CD14-positive monocyte (primary cell): ENCODE measurements around the gene DLGAP1. TPM values are rescaled to one million over a fixed set of nuclear protein-coding genes. Genes with fewer than 3 reads are reported as not detected.

Experiments used
- DNase-seq, 3 donors: peaks; one replicate each; pipeline ENCODE4 v3.0.0-alpha.2; 2011 to 2022
- H2AFZ ChIP-seq: 2 replicates; pipeline ENCODE4 v1.6.0; 2012; ENCODE audit warnings: mild to moderate bottlenecking, low read depth, low read length, inconsistent platforms; ENCODE audit not compliant: insufficient read depth, poor library complexity, severe bottlenecking
- H3K27ac ChIP-seq, 2 donors: 1 replicate in 1 of 2; 2 replicates in 1 of 2; pipeline ENCODE4 v1.5.1; 2012 to 2013; ENCODE audit warnings: low read length in 2 of 2, control low read depth in 1 of 2, inconsistent platforms in 1 of 2, low read depth in 1 of 2, mild to moderate bottlenecking in 1 of 2
- H3K27me3 ChIP-seq, 2 donors: one replicate each; pipeline versions ENCODE4 v1.6.0 to v1.6.1; 2011 to 2013; ENCODE audit warnings: low read length in 2 of 2; ENCODE audit not compliant: control insufficient read depth in 2 of 2, insufficient read depth in 2 of 2
- H3K36me3 ChIP-seq, 2 donors: replicated peaks in 1 of 2; 1 replicate in 1 of 2; 2 replicates in 1 of 2; pipeline versions ENCODE4 v1.5.1 to v1.6.1; 2012 to 2013; ENCODE audit warnings: low read length in 2 of 2, control low read depth in 1 of 2, inconsistent platforms in 1 of 2, mild to moderate bottlenecking in 1 of 2; ENCODE audit not compliant: insufficient read depth in 2 of 2, control insufficient read depth in 1 of 2
- H3K4me1 ChIP-seq, 2 donors: 1 replicate in 1 of 2; 2 replicates in 1 of 2; pipeline versions ENCODE4 v1.5.1 to v1.6.1; 2012 to 2013; ENCODE audit warnings: low read length in 2 of 2, control low read depth in 1 of 2, inconsistent platforms in 1 of 2, mild to moderate bottlenecking in 1 of 2, moderate library complexity in 1 of 2; ENCODE audit not compliant: insufficient read depth in 2 of 2, control insufficient read depth in 1 of 2
- H3K4me2 ChIP-seq: replicated peaks from 2 replicates; pipeline ENCODE3; 2012; ENCODE audit warnings: low read length, moderate library complexity, mild to moderate bottlenecking; ENCODE audit not compliant: poor library complexity, severe bottlenecking; ENCODE audit errors: extremely low read depth
- H3K4me3 ChIP-seq, 3 experiments: fragments of 200-600 bp in 1 of 3; sonication (generic) in 1 of 3; replicated peaks in 1 of 3; 1 replicate in 2 of 3; 2 replicates in 1 of 3; pipeline ENCODE4 v1.5.1; 2011 to 2013; ENCODE audit warnings: low read length in 3 of 3, mild to moderate bottlenecking in 3 of 3, control low read depth in 2 of 3, low read depth in 2 of 3, inconsistent platforms in 1 of 3, moderate library complexity in 1 of 3
- H3K79me2 ChIP-seq: 2 replicates; pipeline ENCODE4 v1.6.0; 2012; ENCODE audit warnings: mild to moderate bottlenecking, control low read depth, inconsistent platforms, low read length, moderate library complexity; ENCODE audit not compliant: insufficient read depth
- H3K9ac ChIP-seq: 2 replicates; pipeline ENCODE4 v1.6.0; 2017; ENCODE audit warnings: low read length, mild to moderate bottlenecking; ENCODE audit not compliant: insufficient read depth, poor library complexity, severe bottlenecking
- H3K9me3 ChIP-seq, 2 donors: replicated peaks in 1 of 2; 1 replicate in 1 of 2; 2 replicates in 1 of 2; pipeline versions ENCODE4 v1.5.1 to v1.6.1; 2012 to 2013; ENCODE audit warnings: low read length in 2 of 2, control low read depth in 1 of 2; ENCODE audit not compliant: control insufficient read depth in 1 of 2, insufficient read depth in 1 of 2
- H4K20me1 ChIP-seq: 2 replicates; pipeline ENCODE4 v1.6.0; 2012; ENCODE audit warnings: mild to moderate bottlenecking, low read length, control low read depth, moderate library complexity; ENCODE audit not compliant: insufficient read depth
- H3K27ac Mint-ChIP-seq, 7 donors: one replicate each; pipeline ENCODE4 v1.8.0; 2020; ENCODE audit warnings: mild to moderate bottlenecking in 7 of 7, mixed read lengths in 7 of 7, moderate library complexity in 6 of 7, inconsistent platforms in 2 of 7
- H3K27me3 Mint-ChIP-seq, 3 donors: one replicate each; pipeline ENCODE4 v1.8.0; 2021 to 2022; ENCODE audit warnings: low read depth in 3 of 3, mild to moderate bottlenecking in 3 of 3, mixed read lengths in 3 of 3, moderate library complexity in 3 of 3, inconsistent platforms in 1 of 3
- H3K36me3 Mint-ChIP-seq, 2 donors: one replicate each; pipeline ENCODE4 v1.8.0; 2020; ENCODE audit warnings: mixed read lengths in 2 of 2, inconsistent platforms in 1 of 2, mild to moderate bottlenecking in 1 of 2
- H3K4me1 Mint-ChIP-seq: one replicate; pipeline ENCODE4 v1.8.0; 2020; ENCODE audit warnings: mild to moderate bottlenecking, mixed read lengths
- H3K4me3 Mint-ChIP-seq, 2 donors: one replicate each; pipeline ENCODE4 v1.8.0; 2020; ENCODE audit warnings: mild to moderate bottlenecking in 2 of 2, mixed read lengths in 2 of 2, moderate library complexity in 1 of 2
- H3K9me3 Mint-ChIP-seq, 7 donors: one replicate each; pipeline ENCODE4 v1.8.0; 2020 to 2022; ENCODE audit warnings: mixed read lengths in 7 of 7, mild to moderate bottlenecking in 6 of 7, moderate library complexity in 6 of 7, inconsistent platforms in 2 of 7
- CTCF ChIP-seq: fragments of 200-600 bp; IDR thresholded peaks from one replicate; pipeline ENCODE4 v1.8.0; 2022; ENCODE audit warnings: antibody characterized with exemption, mild to moderate bottlenecking
- WGBS: methylation state at CpG from one replicate; pipeline ENCODE4 v1.1.5; 2013; ENCODE audit warnings: missing lambda C conversion rate; ENCODE audit not compliant: insufficient coverage; 5-methylcytosine and 5-hydroxymethylcytosine counted together
- intact Hi-C, 2 donors: fragments of 100-400 bp; cut with micrococcal nuclease; formaldehyde crosslinking; loops; one replicate each; pipeline versions ENCODE4 v1.15.0 to v1.15.1; 2023
- polyA plus RNA-seq, 3 donors: library from polyadenylated mRNA; depleted of rRNA in 1 of 3; unstranded in 2 of 3; stranded (reverse) in 1 of 3; fragments of 300-500 nt in 2 of 3; fragments of >200 nt in 1 of 3; fragmentation: Illumina TruSeq in 2 of 3; gene quantifications; 1 replicate in 2 of 3; 2 replicates in 1 of 3; pipeline ENCODE4 v1.2.3, GENCODE V29; 2012 to 2021

The DLGAP1 gene
- polyA plus RNA-seq, 3 donors, result 0.09 to 0.42 TPM; not detected in 1

- Histone ChIP-seq H3K9me3 (no peaks in the 10 kb centered on the region), H3K9ac (no peak overlapping the region), H2AFZ (no peak overlapping the region), H3K4me3 (no peak overlapping the region), H3K79me2 (no peaks in the 10 kb centered on the region), H3K27me3 (peaks cover 0 to 3% of the 10 kb centered on the region in 2 donors), H4K20me1 (no peaks in the 10 kb centered on the region), H3K27ac (no peak overlapping the region), H3K4me2 (no peak overlapping the region), H3K36me3 (no peaks in the 10 kb centered on the region), H3K4me1 (no peaks in the 10 kb centered on the region)
- 88% methylated on average over 1 of the region's 2 CpGs for WGBS
- Mint-ChIP-seq H3K27me3 (peaks cover 0 to 3% (median 2%) of the 10 kb centered on the region in 3 donors), H3K27ac (no peak overlapping the region), H3K4me3 (no peak overlapping the region), H3K4me1 (no peaks in the 10 kb centered on the region), H3K36me3 (no peaks in the 10 kb centered on the region), H3K9me3 (peaks cover 0 to 6% (median 0%) of the 10 kb centered on the region in 7 donors)
- no peak for DNase-seq
- TF ChIP-seq CTCF, result no peak
- intact Hi-C loops, result no loop called here
Measured at GRCh38 chr18:4077721-4078120, 377.4 kb downstream of the DLGAP1 start.

GRCh38 chr18:4077204-4077603 is 377.9 kb downstream of the DLGAP1 start:
- H3K4me3 Mint-ChIP-seq, result no peak overlapping the region
- H3K36me3 ChIP-seq, result no peaks in the 10 kb centered on the region
- H3K9ac ChIP-seq, result no peak overlapping the region
- intact Hi-C loops, result no loop called here
- no peak overlapping the region for H3K4me2 ChIP-seq
- H3K9me3 ChIP-seq, result no peaks in the 10 kb centered on the region
- peaks cover 0 to 3% of the 10 kb centered on the region in 2 donors for H3K27me3 ChIP-seq
- WGBS, result no CpG with 5 or more reads among the region's 2 CpGs
- DNase-seq, result no peak
- no peak overlapping the region for H3K27ac ChIP-seq
- H2AFZ ChIP-seq, result no peak overlapping the region
- H3K4me1 Mint-ChIP-seq, result no peaks in the 10 kb centered on the region
- H3K36me3 Mint-ChIP-seq, result no peaks in the 10 kb centered on the region
- H3K27me3 Mint-ChIP-seq, result peaks cover 2 to 6% (median 2%) of the 10 kb centered on the region in 3 donors
- no peaks in the 10 kb centered on the region for H4K20me1 ChIP-seq
- TF ChIP-seq CTCF, result no peak
- H3K4me3 ChIP-seq, result no peak overlapping the region
- H3K27ac Mint-ChIP-seq, result no peak overlapping the region
- no peaks in the 10 kb centered on the region for H3K4me1 ChIP-seq
- no peaks in the 10 kb centered on the region for H3K79me2 ChIP-seq
- H3K9me3 Mint-ChIP-seq, result peaks cover 0 to 6% (median 0%) of the 10 kb centered on the region in 7 donors
